Measurements from ENCODE around the gene VPS29.

DNA sequence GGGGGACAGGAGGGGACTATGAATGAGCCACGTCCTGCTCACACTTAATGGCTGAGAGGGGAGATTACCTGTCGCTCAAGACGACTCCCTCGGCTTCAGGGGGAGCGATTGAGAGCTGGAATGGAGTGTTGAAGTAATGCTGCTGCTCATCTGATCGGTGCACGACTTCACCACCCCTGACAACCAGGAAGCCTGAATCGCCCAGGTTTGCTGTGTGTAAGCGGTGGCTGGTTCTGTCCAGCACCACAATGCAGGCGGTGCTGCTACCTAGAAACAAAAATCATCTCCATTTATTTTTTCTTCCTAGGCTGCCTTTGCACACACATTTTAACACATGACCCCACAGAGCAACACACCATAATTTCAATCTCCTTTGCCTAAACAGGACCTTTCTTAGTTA, 43.9 kb upstream of the VPS29 start:
- no peak for TF ChIP-seq CTCF (IDR thresholded peaks at IDR 0.05 in 4 of 5, conservative IDR thresholded peaks at IDR 0.05 in 1 of 5)
- TF ChIP-seq POLR2A (IDR thresholded peaks at IDR 0.05): no peak

Data from gastrocnemius medialis (tissue), 4 donors.